ENCODE data around the gene TMEM119. TPM values are rescaled to one million over a fixed set of nuclear protein-coding genes. Genes with fewer than 3 reads are reported as not detected.

TMEM119 gene
- total and polyA plus RNA-seq, 9 of the 15 experiments (the other 6 are each of a cell fraction or from before 2014, with no cell fraction given) = 0.18 TPM; not detected in 8

GRCh38 chr12:108563136-108563803, 34.6 kb downstream of the TMEM119 start (continued):
- TF ChIP-seq TEAD4 (IDR thresholded peaks at IDR 0.05; ENCODE audit: low read length) (peak; percentile 45), TEAD4 (CRISPR knock-in tag; IDR thresholded peaks at IDR 0.05; ENCODE audit: borderline replicate concordance) (no peak), POLR2AphosphoS5 (IDR thresholded peaks at IDR 0.05; ENCODE audit: control insufficient read depth, insufficient read depth, low read depth, low read length) (peak; percentile 61; the same call in 1 of the 2 replicates), NCOR1 (IDR thresholded peaks at IDR 0.05) (0 out of 2 replicates have a peak, but pooled peaks have one; percentile 45), ARNT (IDR thresholded peaks at IDR 0.05) (peak in 1 of 2 experiments; percentile 66; a peak in 1 of 4 replicates), ZNF395 (CRISPR knock-in tag; IDR thresholded peaks at IDR 0.05) (0 out of 2 replicates have a peak, but pooled peaks have one; percentile 2), ZNF740 (CRISPR knock-in tag; IDR thresholded peaks at IDR 0.05) (no peak), ZNF740 (tag; IDR thresholded peaks at IDR 0.05) (peak in 1 of 2 experiments; percentile 49; a peak in 1 of 4 replicates), VEZF1 (CRISPR knock-in tag; IDR thresholded peaks at IDR 0.05) (peak; percentile 77), MAFK (IDR thresholded peaks at IDR 0.05; ENCODE audit: low read length) (peak; percentile 50), ZC3H8 (IDR thresholded peaks at IDR 0.05) (0 out of 2 replicates have a peak, but pooled peaks have one; percentile 10), TEAD2 (tag; IDR thresholded peaks at IDR 0.05) (no peak), CREB1 (IDR thresholded peaks at IDR 0.05) (0 out of 2 replicates have a peak, but pooled peaks have one; percentile 29), CREB1 (CRISPR knock-in tag; IDR thresholded peaks at IDR 0.05) (peak; percentile 46; the same call in 1 of the 2 replicates), SOX6 (IDR thresholded peaks at IDR 0.05) (peak; percentile 90; the same call in 1 of the 2 replicates), CBX3 (IDR thresholded peaks at IDR 0.05; ENCODE audit: borderline replicate concordance in 1 of 2, low read length in 2 of 2) (0 out of 3 replicates have a peak, but pooled peaks of 1 of the 2 experiments have one; percentile 31), UBTF (IDR thresholded peaks at IDR 0.05; ENCODE audit: borderline replicate concordance in 1 of 2, low read depth in 2 of 2, low read length in 2 of 2) (0 out of 4 replicates have a peak, but pooled peaks have one; percentile 10 to 62), BHLHE40 (IDR thresholded peaks at IDR 0.05; ENCODE audit: low read length) (peak; percentile 53; the same call in 1 of the 2 replicates), RAD21 (CRISPR knock-in tag; conservative IDR thresholded peaks at IDR 0.05 in 1 of 2, IDR thresholded peaks at IDR 0.05 in 1 of 2) (peak; percentile 87 to 92), CREBBP (IDR thresholded peaks at IDR 0.05; ENCODE audit: low read depth, low read length) (no peak), XRCC5 (IDR thresholded peaks at IDR 0.05; ENCODE audit: low read depth, low read length) (0 out of 2 replicates have a peak, but pooled peaks have one; percentile 70), ZFP1 (CRISPR knock-in tag; IDR thresholded peaks at IDR 0.05) (no peak)
